Right atrium auricular region (tissue), 2 donors: Measurements from ENCODE around the gene NTMT1. TPM values are rescaled to one million over a fixed set of nuclear protein-coding genes. Genes with fewer than 3 reads are reported as not detected.

Experiments
- DNase-seq: peaks from one replicate; pipeline ENCODE4 v3.0.0-alpha.2; 2019; ENCODE audit warnings: low spot score
- H3K27ac ChIP-seq, 2 donors: fragments of 200-600 bp; sonication (generic); 1 replicate in 1 of 2; 2 replicates in 1 of 2; pipeline ENCODE4 v1.5.1; 2016 to 2019
- H3K27me3 ChIP-seq, 2 donors: fragments of 200-600 bp; sonication (generic); one replicate each; pipeline versions ENCODE4 v1.5.1 to v1.6.0; 2017 to 2019
- H3K36me3 ChIP-seq: fragments of 200-600 bp; sonication (generic); one replicate; pipeline ENCODE4 v1.5.1; 2016
- H3K4me1 ChIP-seq, 2 donors: fragments of 200-600 bp; sonication (generic); one replicate each; pipeline versions ENCODE4 v1.5.1 to v1.6.0; 2017 to 2019
- H3K4me3 ChIP-seq, 2 donors: fragments of 200-600 bp; sonication (generic); 1 replicate in 1 of 2; 2 replicates in 1 of 2; pipeline ENCODE4 v1.5.1; 2017 to 2019; ENCODE audit warnings: mild to moderate bottlenecking in 1 of 2, moderate library complexity in 1 of 2
- H3K9me3 ChIP-seq, 2 donors: fragments of 200-600 bp; sonication (generic); one replicate each; pipeline ENCODE4 v1.5.1; 2019
- CTCF ChIP-seq, 2 donors: fragments of 200-600 bp; sonication (generic); IDR thresholded peaks; one replicate each; pipeline ENCODE4 v1.5.1; 2019; ENCODE audit warnings: antibody characterized with exemption in 2 of 2
- total RNA-seq, 2 donors: library from RNA; depleted of rRNA; stranded (reverse); fragments of >200 nt; gene quantifications; one replicate each; pipeline ENCODE4 v1.1.0, GENCODE V29; 2016

The NTMT1 gene
- total RNA-seq, 2 donors from 2014 or later = 33.7 to 36.0 TPM

- Histone ChIP-seq H3K27me3 (no peaks in the 10 kb centered on the region), H3K36me3 (peaks cover 20% of the 10 kb centered on the region), H3K4me1 (peaks cover 0 to 64% of the 10 kb centered on the region in 2 donors), H3K9me3 (no peaks in the 10 kb centered on the region), H3K4me3 (no peak overlapping the region), H3K27ac (no peak overlapping the region)
- DNase-seq = no peak
- TF ChIP-seq CTCF (IDR thresholded peaks at IDR 0.05) = no peak
Measured at GRCh38 chr9:129629251-129629820, 3.4 kb downstream of the NTMT1 start.

- TF ChIP-seq CTCF (IDR thresholded peaks at IDR 0.05) = no peak
- Histone ChIP-seq H3K9me3 (no peaks in the 10 kb centered on the region), H3K4me1 (peaks cover 0 to 64% of the 10 kb centered on the region in 2 donors), H3K27me3 (no peaks in the 10 kb centered on the region), H3K27ac (peak overlapping the region; percentile 29 to 47), H3K4me3 (no peak overlapping the region), H3K36me3 (peaks cover 38% of the 10 kb centered on the region)
- DNase-seq = no peak
Measured at GRCh38 chr9:129630967-129631673, 5.2 kb downstream of the NTMT1 start.

- Histone ChIP-seq H3K4me3 (no peak overlapping the region), H3K27ac (peak overlapping the region in 1 of 2 donors; percentile 47), H3K4me1 (peaks cover 0 to 63% of the 10 kb centered on the region in 2 donors), H3K27me3 (no peaks in the 10 kb centered on the region), H3K36me3 (peaks cover 44% of the 10 kb centered on the region), H3K9me3 (no peaks in the 10 kb centered on the region)
- no peak for TF ChIP-seq CTCF (IDR thresholded peaks at IDR 0.05)
- no peak for DNase-seq
Measured at GRCh38 chr9:129631674-129632129, 5.7 kb downstream of the NTMT1 start.

- DNase-seq = no peak
- Histone ChIP-seq H3K36me3 (peaks cover 51% of the 10 kb centered on the region), H3K27ac (no peak overlapping the region), H3K9me3 (no peaks in the 10 kb centered on the region), H3K27me3 (no peaks in the 10 kb centered on the region), H3K4me3 (no peak overlapping the region), H3K4me1 (peaks cover 0 to 55% of the 10 kb centered on the region in 2 donors)
- no peak for TF ChIP-seq CTCF (IDR thresholded peaks at IDR 0.05)
Measured at GRCh38 chr9:129632460-129632859, 6.5 kb downstream of the NTMT1 start.

GRCh38 chr9:129633207-129633606 is 7.2 kb downstream of the NTMT1 start:
- Histone ChIP-seq H3K4me3 (no peak overlapping the region), H3K27me3 (no peaks in the 10 kb centered on the region), H3K36me3 (peaks cover 59% of the 10 kb centered on the region), H3K27ac (no peak overlapping the region), H3K9me3 (no peaks in the 10 kb centered on the region), H3K4me1 (peaks cover 0 to 48% of the 10 kb centered on the region in 2 donors)
- no peak for DNase-seq
- TF ChIP-seq CTCF (IDR thresholded peaks at IDR 0.05) = no peak
